Left ventricle myocardium inferior (tissue), 1 donor: ENCODE data around the gene S100A2. TPM values are rescaled to one million over a fixed set of nuclear protein-coding genes. Genes with fewer than 3 reads are reported as not detected.
A peak's percentile ranks its signal among the peaks of the same experiment; 100 is the strongest.

Experiments used
- DNase-seq: peaks from one replicate; pipeline ENCODE4 v3.0.0-alpha.2; 2020
- H3K27ac ChIP-seq: fragments of 200-600 bp; replicated peaks from 2 replicates; pipeline ENCODE4 v1.8.0; 2021
- H3K27me3 ChIP-seq: fragments of 200-600 bp; 2 replicates; pipeline ENCODE4 v1.8.0; 2021; ENCODE audit warnings: low read depth
- H3K36me3 ChIP-seq: fragments of 200-600 bp; 2 replicates; pipeline ENCODE4 v1.8.0; 2021
- H3K4me1 ChIP-seq: fragments of 200-600 bp; 2 replicates; pipeline ENCODE4 v1.8.0; 2021
- H3K4me3 ChIP-seq: fragments of 200-600 bp; 2 replicates; pipeline ENCODE4 v1.8.0; 2021; ENCODE audit warnings: mild to moderate bottlenecking, moderate library complexity
- H3K9me3 ChIP-seq: fragments of 200-600 bp; replicated peaks from 2 replicates; pipeline ENCODE4 v1.8.0; 2021
- intact Hi-C: fragments of 100-400 bp; cut with micrococcal nuclease; formaldehyde crosslinking; loops from one replicate; pipeline ENCODE4 v1.11.0; 2022
- total RNA-seq: library from RNA; stranded (reverse); fragmentation: NEBNext Ultra II Directional; extraction: Animal tissue kit (Norgen Biotek cat#: 25700); gene quantifications from one replicate; pipeline ENCODE4 v1.2.1, GENCODE V29; 2021
- TF ChIP-seq, protein P1 (sequence below): fragments of 200-600 bp; IDR thresholded peaks from 2 replicates; pipeline ENCODE4 v1.8.0; 2021; ENCODE audit warnings: antibody characterized with exemption, mild to moderate bottlenecking, borderline replicate concordance
- donor health status: DM: no; HTN: yes; CAD: no; lungs with severe emphysema.

S100A2 gene
- total RNA-seq, 1 donor from 2014 or later = 2.7 TPM

DNA sequence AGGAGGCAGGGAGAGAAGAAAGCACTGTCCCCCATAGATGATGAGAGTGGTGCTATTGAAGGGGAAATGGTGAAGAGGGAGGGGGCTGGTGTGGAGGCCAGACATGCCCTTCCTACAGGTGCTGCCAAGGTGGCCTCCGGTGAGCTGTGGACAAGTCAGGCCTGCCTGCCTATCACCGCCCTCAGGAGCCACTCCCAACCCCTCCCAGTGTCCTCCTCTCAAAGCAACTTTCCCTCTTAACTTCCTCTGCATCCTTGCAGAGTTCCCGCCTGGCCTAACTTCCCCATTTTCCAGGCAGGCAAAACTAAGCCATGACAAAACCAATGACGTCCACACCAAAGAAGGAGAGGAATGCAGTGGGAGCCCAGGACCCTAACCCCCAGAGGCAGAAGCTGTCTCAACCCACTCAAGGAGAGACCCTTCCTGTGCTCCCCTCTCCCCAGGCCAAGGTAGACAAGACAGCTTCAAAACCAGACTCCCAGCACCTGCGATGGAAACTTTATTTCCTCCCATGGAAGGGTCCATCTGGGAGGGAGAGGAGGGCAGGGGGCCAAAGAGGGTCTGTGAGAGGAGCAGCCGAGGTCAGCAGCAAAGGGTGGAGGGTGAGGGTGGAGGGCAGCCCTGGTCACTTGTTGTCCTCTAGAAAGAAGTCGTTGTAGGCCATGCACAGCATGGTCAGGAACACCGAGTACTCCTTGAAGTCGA lies 28.8 kb downstream of the S100A2 start:
- Histone ChIP-seq H3K27me3 (no peaks in the 10 kb centered on the region), H3K27ac (peak overlapping the region; percentile 98), H3K4me1 (peaks cover 50% of the 10 kb centered on the region), H3K9me3 (no peaks in the 10 kb centered on the region), H3K4me3 (peak overlapping the region; percentile 93), H3K36me3 (no peaks in the 10 kb centered on the region)
- intact Hi-C loops = no loop called here
- DNase-seq = no peak
- TF ChIP-seq, protein P1, sequence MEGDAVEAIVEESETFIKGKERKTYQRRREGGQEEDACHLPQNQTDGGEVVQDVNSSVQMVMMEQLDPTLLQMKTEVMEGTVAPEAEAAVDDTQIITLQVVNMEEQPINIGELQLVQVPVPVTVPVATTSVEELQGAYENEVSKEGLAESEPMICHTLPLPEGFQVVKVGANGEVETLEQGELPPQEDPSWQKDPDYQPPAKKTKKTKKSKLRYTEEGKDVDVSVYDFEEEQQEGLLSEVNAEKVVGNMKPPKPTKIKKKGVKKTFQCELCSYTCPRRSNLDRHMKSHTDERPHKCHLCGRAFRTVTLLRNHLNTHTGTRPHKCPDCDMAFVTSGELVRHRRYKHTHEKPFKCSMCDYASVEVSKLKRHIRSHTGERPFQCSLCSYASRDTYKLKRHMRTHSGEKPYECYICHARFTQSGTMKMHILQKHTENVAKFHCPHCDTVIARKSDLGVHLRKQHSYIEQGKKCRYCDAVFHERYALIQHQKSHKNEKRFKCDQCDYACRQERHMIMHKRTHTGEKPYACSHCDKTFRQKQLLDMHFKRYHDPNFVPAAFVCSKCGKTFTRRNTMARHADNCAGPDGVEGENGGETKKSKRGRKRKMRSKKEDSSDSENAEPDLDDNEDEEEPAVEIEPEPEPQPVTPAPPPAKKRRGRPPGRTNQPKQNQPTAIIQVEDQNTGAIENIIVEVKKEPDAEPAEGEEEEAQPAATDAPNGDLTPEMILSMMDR = no peak

- Histone ChIP-seq H3K4me3 (peak overlapping the region; percentile 93), H3K27ac (peak overlapping the region; percentile 98), H3K27me3 (no peaks in the 10 kb centered on the region), H3K4me1 (peaks cover 50% of the 10 kb centered on the region), H3K36me3 (no peaks in the 10 kb centered on the region), H3K9me3 (no peaks in the 10 kb centered on the region)
- peak; percentile 87 for DNase-seq
- intact Hi-C loops = no loop called here
- TF ChIP-seq, protein P1 = no peak
Observed at GRCh38 chr1:153536012-153536670, 29.5 kb downstream of the S100A2 start.

DNA sequence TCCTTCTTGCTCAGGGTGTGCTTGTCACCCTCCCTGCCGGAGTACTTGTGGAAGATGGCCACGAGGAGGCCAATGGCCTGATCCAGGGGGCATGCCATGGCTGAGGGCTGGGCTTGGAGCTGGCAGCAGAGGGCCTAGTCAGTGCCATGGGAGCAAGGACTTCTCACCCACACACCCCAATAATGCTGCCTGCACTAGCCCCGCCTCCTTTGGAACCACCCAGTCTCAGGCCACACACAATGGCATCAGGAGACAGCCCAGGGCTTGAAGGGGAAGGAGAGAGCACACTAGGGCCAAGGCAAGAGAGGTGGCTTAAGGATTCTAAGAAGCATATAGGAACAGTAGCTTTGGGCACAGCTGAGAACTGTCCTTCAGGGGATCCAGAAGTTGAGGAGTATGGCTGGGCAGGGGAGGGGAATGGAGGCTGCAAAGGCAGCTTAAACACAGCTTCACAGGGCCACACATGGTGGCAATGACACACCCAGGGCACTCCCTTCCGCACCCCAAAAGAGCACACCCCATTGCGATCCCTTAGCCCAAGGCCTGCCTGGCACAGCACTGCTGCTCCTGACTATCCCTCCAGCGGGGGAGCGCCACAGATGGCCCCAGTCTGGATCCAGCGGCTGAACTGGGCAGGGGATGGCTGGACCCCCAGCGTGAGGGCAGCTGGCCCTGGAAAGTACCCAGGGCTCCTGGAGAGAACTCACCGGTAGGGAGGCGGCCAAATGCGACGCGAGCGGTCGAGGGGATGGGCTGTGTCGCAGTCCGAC lies 30.2 kb downstream of the S100A2 start, which contains the start of gene S100A6:
Gene S100A6, minus strand, starts transcription at position 750 of the 770 bp plus-strand sequence. Its CDS starts 652 bp downstream, at position 98.
- H3K4me1 ChIP-seq = peaks cover 50% of the 10 kb centered on the region
- TF ChIP-seq, protein P1 = peak; percentile 20
- peak; percentile 68 for DNase-seq
- peak within 1 kb of the TSS; percentile 93 for H3K4me3 ChIP-seq
- H3K9me3 ChIP-seq = no peaks in the 10 kb centered on the region
- H3K36me3 ChIP-seq = no peaks in the 10 kb centered on the region
- peak within 1 kb of the TSS; percentile 98 for H3K27ac ChIP-seq
- H3K27me3 ChIP-seq = no peaks in the 10 kb centered on the region
- intact Hi-C loops = no loop called here

DNA sequence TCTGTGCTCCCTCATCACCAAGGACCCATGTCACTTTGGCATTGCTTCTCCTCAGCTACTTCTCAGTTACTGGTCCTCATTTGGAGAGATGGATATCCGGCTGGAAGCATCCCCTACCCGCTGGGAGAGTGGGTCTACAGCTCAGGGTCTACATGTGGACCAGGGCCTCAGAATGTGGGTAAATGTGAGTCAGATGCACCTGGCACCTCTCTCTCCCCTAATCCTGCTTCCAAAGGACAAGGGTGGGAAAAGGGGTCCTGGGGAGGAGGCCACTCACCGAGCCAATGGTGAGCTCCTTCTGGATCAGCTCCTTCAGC lies 30.8 kb downstream of the S100A2 start:
- intact Hi-C loops = loop anchor here (5.0 kb wide), 1 partner anchor 32 kb away; the partner anchor contains the start of gene S100A2
- Histone ChIP-seq H3K27ac (peak overlapping the region; percentile 98), H3K9me3 (no peaks in the 10 kb centered on the region), H3K4me1 (peaks cover 50% of the 10 kb centered on the region), H3K36me3 (no peaks in the 10 kb centered on the region), H3K4me3 (peak overlapping the region; percentile 93), H3K27me3 (no peaks in the 10 kb centered on the region)
- TF ChIP-seq, protein P1 = no peak
- no peak for DNase-seq

- H3K4me1 ChIP-seq = peaks cover 50% of the 10 kb centered on the region
- intact Hi-C loops = loop anchor here (5.0 kb wide), 1 partner anchor 33 kb away; the partner anchor contains the start of gene S100A2
- no peaks in the 10 kb centered on the region for H3K36me3 ChIP-seq
- no peaks in the 10 kb centered on the region for H3K27me3 ChIP-seq
- H3K27ac ChIP-seq = peak overlapping the region; percentile 98
- no peak for DNase-seq
- TF ChIP-seq, protein P1 = no peak
- no peaks in the 10 kb centered on the region for H3K9me3 ChIP-seq
- H3K4me3 ChIP-seq = peak overlapping the region; percentile 93
Observed at GRCh38 chr1:153534226-153534924, 31.3 kb downstream of the S100A2 start.
